Body of pancreas (tissue), 4 donors: ENCODE data around the gene MRPS7.

Source experiments
- CTCF ChIP-seq, 7 experiments: fragments of 450-650 bp in 4 of 7; fragments of 200-600 bp in 3 of 7; sonication (generic) in 3 of 7; IDR thresholded peaks; one replicate each; pipeline ENCODE4 v1.5.1; 2016 to 2019; ENCODE audit warnings: antibody characterized with exemption in 7 of 7
- POLR2A ChIP-seq, 3 donors: fragments of 450-650 bp; IDR thresholded peaks; one replicate each; pipeline ENCODE4 v1.6.1; 2016; ENCODE audit warnings: antibody characterized with exemption in 3 of 3, mild to moderate bottlenecking in 2 of 3

- TF ChIP-seq POLR2A (IDR thresholded peaks at IDR 0.05): no peak
- TF ChIP-seq CTCF (IDR thresholded peaks at IDR 0.05): no peak
Observed at GRCh38 chr17:75252039-75252816, 9.5 kb upstream of the MRPS7 start.
